ENCODE measurements around the gene C10orf95. TPM values are rescaled to one million over a fixed set of nuclear protein-coding genes. Genes with fewer than 3 reads are reported as not detected.

The C10orf95 gene
- total and polyA plus RNA-seq, 2 of the 13 experiments (the other 11 are each of a cell fraction or from before 2014, with no cell fraction given) = 0.05 to 0.07 TPM

GRCh38 chr10:102463983-102464382, 12.6 kb upstream of the C10orf95 start (continued):
- TF ChIP-seq, protein P1, sequence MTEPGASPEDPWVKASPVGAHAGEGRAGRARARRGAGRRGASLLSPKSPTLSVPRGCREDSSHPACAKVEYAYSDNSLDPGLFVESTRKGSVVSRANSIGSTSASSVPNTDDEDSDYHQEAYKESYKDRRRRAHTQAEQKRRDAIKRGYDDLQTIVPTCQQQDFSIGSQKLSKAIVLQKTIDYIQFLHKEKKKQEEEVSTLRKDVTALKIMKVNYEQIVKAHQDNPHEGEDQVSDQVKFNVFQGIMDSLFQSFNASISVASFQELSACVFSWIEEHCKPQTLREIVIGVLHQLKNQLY (CRISPR knock-in tag; IDR thresholded peaks at IDR 0.05) = no peak
- TF ChIP-seq STAG1 (CRISPR knock-in tag; IDR thresholded peaks at IDR 0.05) (0 out of 2 replicates have a peak, but pooled peaks have one; percentile 9), JUND (CRISPR knock-in tag; IDR thresholded peaks at IDR 0.05) (no peak), ZNF644 (CRISPR knock-in tag; IDR thresholded peaks at IDR 0.05; ENCODE audit: low read depth) (peak; percentile 29; the same call in 1 of the 2 replicates), ZNF205 (CRISPR knock-in tag; IDR thresholded peaks at IDR 0.05) (no peak), NFE2L1 (CRISPR knock-in tag; IDR thresholded peaks at IDR 0.05; ENCODE audit: borderline replicate concordance) (no peak), RBM22 (optimal IDR thresholded peaks at IDR 0.05; ENCODE audit: low read length) (no peak), RXRA (CRISPR knock-in tag; IDR thresholded peaks at IDR 0.05) (no peak), ZNF850 (CRISPR knock-in tag; conservative IDR thresholded peaks at IDR 0.05) (no peak), KLF11 (CRISPR knock-in tag; IDR thresholded peaks at IDR 0.05) (no peak), SMAD1 (CRISPR knock-in tag; IDR thresholded peaks at IDR 0.05; ENCODE audit: borderline replicate concordance, low read depth) (no peak), NR2F6 (IDR thresholded peaks at IDR 0.05) (0 out of 2 replicates have a peak, but pooled peaks have one; percentile 19), NR2F6 (CRISPR knock-in tag; IDR thresholded peaks at IDR 0.05) (no peak), ZNF563 (CRISPR knock-in tag; IDR thresholded peaks at IDR 0.05) (no peak), ZNF430 (CRISPR knock-in tag; IDR thresholded peaks at IDR 0.05) (no peak), CTCF (CRISPR knock-in tag; IDR thresholded peaks at IDR 0.05) (peak; percentile 54), GATA4 (IDR thresholded peaks at IDR 0.05; ENCODE audit: borderline replicate concordance, low read depth) (no peak)
- TF ChIP-seq, protein P2, sequence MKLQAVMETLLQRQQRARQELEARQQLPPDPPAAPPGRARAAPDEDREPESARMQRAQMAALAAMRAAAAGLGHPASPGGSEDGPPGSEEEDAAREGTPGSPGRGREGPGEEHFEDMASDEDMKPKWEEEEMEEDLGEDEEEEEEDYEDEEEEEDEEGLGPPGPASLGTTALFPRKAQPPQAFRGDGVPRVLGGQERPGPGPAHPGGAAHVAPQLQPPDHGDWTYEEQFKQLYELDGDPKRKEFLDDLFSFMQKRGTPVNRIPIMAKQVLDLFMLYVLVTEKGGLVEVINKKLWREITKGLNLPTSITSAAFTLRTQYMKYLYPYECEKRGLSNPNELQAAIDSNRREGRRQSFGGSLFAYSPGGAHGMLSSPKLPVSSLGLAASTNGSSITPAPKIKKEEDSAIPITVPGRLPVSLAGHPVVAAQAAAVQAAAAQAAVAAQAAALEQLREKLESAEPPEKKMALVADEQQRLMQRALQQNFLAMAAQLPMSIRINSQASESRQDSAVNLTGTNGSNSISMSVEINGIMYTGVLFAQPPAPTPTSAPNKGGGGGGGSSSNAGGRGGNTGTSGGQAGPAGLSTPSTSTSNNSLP (IDR thresholded peaks at IDR 0.05; ENCODE audit: low read depth, low read length) = no peak
